GM12874 (cell line): ENCODE results near the gene JADE2.

Source experiments
- TF ChIP-seq, protein P1 (sequence below): IDR thresholded peaks from 2 replicates; pipeline ENCODE4 v1.5.1; 2011; ENCODE audit warnings: low read depth, mild to moderate bottlenecking, control low read depth, low read length, moderate library complexity; ENCODE audit not compliant: insufficient read depth

The JADE2 gene

GRCh38 chr5:134491841-134492442 lies 33.5 kb upstream of the JADE2 start:
- TF ChIP-seq, protein P1, sequence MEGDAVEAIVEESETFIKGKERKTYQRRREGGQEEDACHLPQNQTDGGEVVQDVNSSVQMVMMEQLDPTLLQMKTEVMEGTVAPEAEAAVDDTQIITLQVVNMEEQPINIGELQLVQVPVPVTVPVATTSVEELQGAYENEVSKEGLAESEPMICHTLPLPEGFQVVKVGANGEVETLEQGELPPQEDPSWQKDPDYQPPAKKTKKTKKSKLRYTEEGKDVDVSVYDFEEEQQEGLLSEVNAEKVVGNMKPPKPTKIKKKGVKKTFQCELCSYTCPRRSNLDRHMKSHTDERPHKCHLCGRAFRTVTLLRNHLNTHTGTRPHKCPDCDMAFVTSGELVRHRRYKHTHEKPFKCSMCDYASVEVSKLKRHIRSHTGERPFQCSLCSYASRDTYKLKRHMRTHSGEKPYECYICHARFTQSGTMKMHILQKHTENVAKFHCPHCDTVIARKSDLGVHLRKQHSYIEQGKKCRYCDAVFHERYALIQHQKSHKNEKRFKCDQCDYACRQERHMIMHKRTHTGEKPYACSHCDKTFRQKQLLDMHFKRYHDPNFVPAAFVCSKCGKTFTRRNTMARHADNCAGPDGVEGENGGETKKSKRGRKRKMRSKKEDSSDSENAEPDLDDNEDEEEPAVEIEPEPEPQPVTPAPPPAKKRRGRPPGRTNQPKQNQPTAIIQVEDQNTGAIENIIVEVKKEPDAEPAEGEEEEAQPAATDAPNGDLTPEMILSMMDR: no peak

DNA sequence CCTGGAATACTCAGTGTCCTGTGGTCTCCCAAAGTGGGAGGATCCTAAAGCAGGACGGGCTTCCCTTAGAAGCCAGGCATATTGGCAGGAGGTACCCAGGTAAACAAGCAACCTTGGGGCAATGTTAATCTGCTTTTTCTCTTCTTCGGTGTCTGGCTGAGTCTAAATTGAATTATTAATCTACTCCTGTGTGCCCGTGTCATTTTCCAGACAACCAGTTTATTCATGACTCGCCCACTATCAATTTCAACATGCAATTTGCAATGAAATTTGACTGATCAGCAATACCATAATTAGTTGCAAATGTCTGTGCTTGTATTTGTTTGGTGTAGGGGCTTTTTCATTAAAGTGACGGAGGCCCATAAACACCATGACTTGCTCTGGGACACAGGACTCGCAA lies 32.9 kb upstream of the JADE2 start:
- TF ChIP-seq, protein P1: no peak

GRCh38 chr5:134493461-134494055 lies 31.9 kb upstream of the JADE2 start:
- TF ChIP-seq, protein P1: no peak

DNA sequence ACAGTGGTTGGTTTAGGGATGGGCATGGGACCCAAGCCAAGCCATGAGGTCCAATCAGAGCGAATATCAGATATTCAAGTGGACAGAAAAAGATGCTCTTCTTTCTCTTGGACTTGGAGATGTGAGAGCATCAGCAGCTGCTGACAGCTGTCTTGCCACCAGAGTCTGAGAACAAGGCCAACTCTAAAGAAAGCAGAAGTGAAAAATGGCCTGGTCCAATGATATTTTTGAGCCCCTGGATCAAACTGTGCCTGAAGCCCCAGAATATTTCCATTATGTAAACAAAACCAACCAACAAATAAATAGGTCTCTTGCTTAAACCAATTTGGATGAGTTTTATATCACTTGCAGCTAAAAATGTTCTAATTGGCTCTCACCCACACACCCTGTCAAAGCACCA lies 30.7 kb upstream of the JADE2 start:
- TF ChIP-seq, protein P1: no peak

- TF ChIP-seq, protein P1: no peak
Measured at GRCh38 chr5:134500699-134501430, 24.6 kb upstream of the JADE2 start.

- TF ChIP-seq, protein P1: no peak
Measured at GRCh38 chr5:134502259-134502658, 23.2 kb upstream of the JADE2 start.

DNA sequence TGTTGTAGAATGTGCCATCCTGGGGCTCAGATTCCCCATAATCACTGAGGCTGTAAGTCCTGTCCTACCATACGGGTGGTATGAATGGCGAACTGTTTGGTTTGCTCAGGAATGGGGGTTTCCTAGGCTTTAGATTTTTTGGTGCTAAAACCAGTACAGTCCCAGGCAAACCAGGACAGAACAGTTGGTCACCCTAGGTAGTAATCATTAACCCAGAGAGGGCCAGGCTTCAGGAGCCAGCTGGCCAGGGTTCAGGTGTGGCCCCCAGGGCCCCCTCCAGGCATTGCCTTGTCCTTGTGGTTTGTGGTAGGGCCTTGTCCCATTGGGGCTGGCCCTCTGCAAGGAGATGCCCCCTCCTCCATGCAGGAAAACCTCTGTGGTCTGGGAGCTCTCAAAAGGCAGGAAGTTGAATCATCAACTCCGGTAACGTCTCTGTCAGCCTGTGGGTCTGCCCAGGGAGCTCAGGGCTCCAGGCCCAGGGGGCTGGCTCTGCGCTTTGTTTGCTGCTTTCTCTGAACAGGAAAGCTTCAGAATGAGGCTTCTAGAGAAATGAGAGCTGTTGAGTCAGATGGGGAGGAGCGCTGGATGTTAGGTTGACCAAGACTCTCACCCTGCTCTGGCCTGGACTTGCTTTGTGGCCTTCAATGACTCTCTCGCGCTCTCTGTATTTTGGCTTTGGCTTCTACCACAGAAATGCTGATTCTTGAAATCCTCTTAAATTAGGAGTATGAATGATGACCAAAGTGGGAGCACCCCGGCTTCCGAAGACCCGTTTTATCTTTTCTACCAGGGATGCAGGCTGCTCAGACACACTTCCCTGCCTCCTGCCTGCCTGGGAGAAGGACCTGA lies 22.2 kb upstream of the JADE2 start:
- TF ChIP-seq, protein P1: no peak
